Measurements from ENCODE around the gene SEMA6B.

The SEMA6B gene

GRCh38 chr19:4602173-4602788 is 42.8 kb upstream of the SEMA6B start:
- no peak for DNase-seq
- Histone ChIP-seq H3K27me3 (peaks cover 0 to 89% of the 10 kb centered on the region in 2 donors), H3K9me3 (no peaks in the 10 kb centered on the region), H3K4me1 (peaks cover 0 to 17% (median 7%) of the 10 kb centered on the region in 4 donors), H3K27ac (no peak overlapping the region), H3K4me3 (no peak overlapping the region), H3K36me3 (no peaks in the 10 kb centered on the region)
- intact Hi-C loops (cut with DNase I; ENCODE audit: low total_unique reads), result no loop called here
- no peak for TF ChIP-seq CTCF (IDR thresholded peaks at IDR 0.05)

- intact Hi-C loops (cut with DNase I; ENCODE audit: low total_unique reads), result no loop called here
- Histone ChIP-seq H3K27ac (no peak overlapping the region), H3K4me3 (no peak overlapping the region), H3K9me3 (no peaks in the 10 kb centered on the region), H3K4me1 (peaks cover 0 to 11% (median 0%) of the 10 kb centered on the region in 4 donors), H3K36me3 (no peaks in the 10 kb centered on the region), H3K27me3 (peaks cover 0 to 89% of the 10 kb centered on the region in 2 donors)
- TF ChIP-seq CTCF (IDR thresholded peaks at IDR 0.05), result no peak
- no peak for DNase-seq
These were observed 41.4 kb upstream of the SEMA6B start for GRCh38 chr19:4600893-4601292.

GRCh38 chr19:4600082-4600481 is 40.6 kb upstream of the SEMA6B start:
- intact Hi-C loops (cut with DNase I; ENCODE audit: low total_unique reads), result no loop called here
- no peak for DNase-seq
- no peaks in the 10 kb centered on the region for H3K36me3 ChIP-seq
- H3K9me3 ChIP-seq, result no peaks in the 10 kb centered on the region
- H3K27ac ChIP-seq, result no peak overlapping the region
- H3K27me3 ChIP-seq, result peaks cover 0 to 89% of the 10 kb centered on the region in 2 donors
- H3K4me3 ChIP-seq, result no peak overlapping the region
- H3K4me1 ChIP-seq, result peaks cover 0 to 11% (median 0%) of the 10 kb centered on the region in 4 donors
- TF ChIP-seq CTCF (IDR thresholded peaks at IDR 0.05), result no peak

GRCh38 chr19:4598712-4599111 is 39.2 kb upstream of the SEMA6B start:
- no peak for TF ChIP-seq CTCF (IDR thresholded peaks at IDR 0.05)

GRCh38 chr19:4597975-4598671 is 38.6 kb upstream of the SEMA6B start:
- no peaks in the 10 kb centered on the region for H3K9me3 ChIP-seq
- H3K27ac ChIP-seq, result no peak overlapping the region
- DNase-seq, result no peak
- no peak for TF ChIP-seq CTCF (IDR thresholded peaks at IDR 0.05)
- H3K4me1 ChIP-seq, result peaks cover 0 to 11% (median 0%) of the 10 kb centered on the region in 4 donors
- H3K36me3 ChIP-seq, result no peaks in the 10 kb centered on the region
- peaks cover 0 to 87% of the 10 kb centered on the region in 2 donors for H3K27me3 ChIP-seq
- no peak overlapping the region for H3K4me3 ChIP-seq
- intact Hi-C loops (cut with DNase I; ENCODE audit: low total_unique reads), result no loop called here

More at GRCh38 chr19:4598712-4599111, 39.2 kb upstream of the SEMA6B start:
- no peak overlapping the region for H3K4me3 ChIP-seq
- intact Hi-C loops (cut with DNase I; ENCODE audit: low total_unique reads), result no loop called here
- no peaks in the 10 kb centered on the region for H3K9me3 ChIP-seq
- no peaks in the 10 kb centered on the region for H3K36me3 ChIP-seq
- H3K27me3 ChIP-seq, result peaks cover 0 to 91% of the 10 kb centered on the region in 2 donors
- no peak for DNase-seq
- H3K27ac ChIP-seq, result no peak overlapping the region
- H3K4me1 ChIP-seq, result peaks cover 0 to 11% (median 0%) of the 10 kb centered on the region in 4 donors

Data from tibial artery (tissue), 4 donors.